NCI-H1092 (cell line): ENCODE results near the gene PLA2G4A.

Experiments used
- DNase-seq: peaks from one replicate; lab custom pipeline; 2025; lab: John Stamatoyannopoulos, UW

Gene PLA2G4A

DNA sequence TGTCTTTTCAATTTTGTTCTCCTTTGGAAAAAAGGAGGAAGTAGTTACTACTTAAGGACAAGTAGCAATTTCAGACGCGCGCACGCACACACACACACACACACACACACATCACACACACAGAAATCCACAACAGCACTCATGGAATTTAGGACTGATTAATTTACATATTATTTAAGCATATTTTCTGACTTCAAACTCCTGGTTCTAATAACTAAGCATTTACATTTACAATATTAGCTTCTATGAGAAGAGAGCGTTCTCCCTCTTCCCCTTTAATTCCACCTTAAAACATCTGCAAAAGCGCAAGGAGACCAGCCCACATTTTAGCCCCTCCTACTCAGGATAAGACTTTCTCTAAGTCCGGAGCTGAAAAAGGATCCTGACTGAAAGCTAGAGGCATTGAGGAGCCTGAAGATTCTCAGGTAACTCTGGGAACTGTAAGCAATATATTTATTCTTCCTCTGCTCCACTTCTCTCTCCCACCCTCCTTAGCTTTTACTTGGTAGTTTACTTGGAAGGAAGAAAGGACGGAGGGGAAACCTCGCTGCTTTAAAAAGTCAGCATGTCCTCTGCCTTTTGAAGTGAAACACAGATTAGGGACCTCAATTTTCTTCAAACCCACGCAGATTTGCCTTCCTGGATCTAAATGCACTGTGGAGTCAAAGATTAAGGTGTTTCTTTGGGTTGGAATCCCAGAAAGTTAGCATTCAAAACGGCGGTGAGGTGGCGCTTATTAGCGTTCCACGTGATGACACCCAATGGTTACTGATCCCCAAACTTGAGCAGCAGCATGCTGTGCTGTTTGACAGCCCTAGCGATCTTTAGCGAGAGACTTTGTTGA lies at the start of gene PLA2G4A:
Gene PLA2G4A (plus strand): TSS at position 339 of the 844 bp plus-strand sequence. CDS start 25,406 bp downstream, outside the sequence.
- no peak for DNase-seq

DNA sequence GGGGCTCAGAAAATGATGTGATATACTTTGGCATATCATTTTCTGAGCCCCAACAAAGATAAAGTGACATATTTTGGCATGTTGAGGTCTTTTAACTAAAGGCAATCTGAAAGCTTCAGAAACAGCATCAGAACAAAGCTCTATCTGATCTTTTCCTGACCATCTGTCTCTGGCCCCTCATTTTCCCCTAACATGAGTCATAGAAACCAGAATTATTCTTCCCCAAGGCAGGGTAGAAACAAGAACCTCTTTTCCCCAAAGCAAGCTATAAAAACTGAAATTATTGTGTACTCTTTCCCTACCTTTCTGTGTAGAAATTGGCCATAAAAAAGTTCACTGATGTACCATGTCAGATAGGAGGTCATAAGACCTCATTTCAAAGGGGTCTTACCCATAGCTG lies 48.7 kb upstream of the PLA2G4A start:
- DNase-seq = no peak

DNA sequence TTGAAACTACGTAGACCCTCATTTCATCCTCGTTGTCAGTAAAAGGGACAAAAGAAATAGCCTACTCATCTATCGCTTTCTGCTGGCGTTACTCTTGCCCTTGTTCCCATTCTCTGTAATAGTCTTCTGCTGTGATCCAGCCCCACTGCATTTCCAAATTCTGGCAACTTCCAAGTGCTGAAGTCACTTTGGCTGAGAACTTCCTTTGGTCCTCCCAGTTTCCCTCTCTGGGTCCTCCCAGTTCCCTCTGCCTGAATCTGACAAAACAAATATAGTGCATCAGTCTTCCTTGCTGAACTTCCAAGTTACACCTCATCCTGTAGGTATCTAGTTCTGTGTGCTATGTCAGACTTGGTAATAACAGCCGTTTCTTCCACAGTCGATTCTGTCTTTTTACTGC lies 47.0 kb upstream of the PLA2G4A start:
- no peak for DNase-seq

DNA sequence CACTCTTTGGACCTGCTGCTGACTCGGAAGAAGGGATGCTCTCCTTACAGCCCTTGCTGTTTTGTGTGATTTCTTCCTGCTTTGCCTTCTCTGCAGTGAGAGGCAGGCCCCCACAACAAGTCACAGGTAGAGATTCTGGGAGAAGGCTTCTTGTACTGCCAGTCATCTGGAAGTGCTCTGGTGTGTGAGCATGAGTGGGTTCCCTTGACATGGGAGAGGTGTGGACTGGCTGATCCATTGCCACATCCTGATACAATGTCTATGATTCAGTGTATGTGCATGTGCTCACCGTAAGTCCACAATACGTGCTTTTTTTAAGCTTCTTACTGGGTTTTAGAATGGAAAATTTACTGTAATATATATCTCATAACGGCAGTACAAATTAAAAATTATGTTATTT lies 46.0 kb upstream of the PLA2G4A start:
- DNase-seq = no peak

DNA sequence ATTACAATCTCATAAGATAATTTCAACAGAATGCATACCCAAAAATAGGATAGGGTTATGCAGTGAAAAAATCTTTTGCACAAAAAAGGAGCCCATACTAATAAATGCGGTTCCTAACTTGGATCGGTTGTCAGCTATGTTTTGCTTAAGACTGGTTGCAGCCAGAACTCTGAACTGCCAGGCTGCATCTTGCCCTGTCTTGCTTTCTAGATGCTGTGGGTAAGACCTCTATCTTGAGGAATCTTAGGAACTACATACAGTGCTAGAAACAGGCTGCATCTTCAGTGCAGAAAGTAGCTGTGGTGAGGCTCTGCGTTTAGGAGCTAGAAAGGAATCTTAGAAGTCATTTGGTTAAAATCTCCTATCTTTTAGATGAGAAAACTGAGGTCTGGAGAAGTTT lies 45.6 kb upstream of the PLA2G4A start:
- DNase-seq = no peak

DNA sequence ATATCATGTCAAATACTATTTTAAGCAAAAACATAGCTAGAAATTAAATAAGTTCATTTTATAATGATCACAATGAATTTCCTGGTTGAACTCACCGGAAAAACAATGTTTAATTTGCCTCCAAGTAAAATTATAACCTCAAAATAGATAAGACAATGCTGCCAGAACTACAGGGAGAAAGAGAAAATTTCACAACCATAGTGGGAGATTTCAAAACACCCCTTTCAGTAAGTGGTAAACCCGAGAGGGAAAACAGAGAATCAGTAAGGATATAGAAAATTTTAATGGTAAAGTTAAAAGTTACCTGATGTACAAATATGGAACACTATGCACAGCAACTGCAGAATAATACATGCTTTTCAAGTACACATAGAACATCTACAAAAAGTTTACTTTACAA lies 43.2 kb upstream of the PLA2G4A start:
- DNase-seq = no peak

DNA sequence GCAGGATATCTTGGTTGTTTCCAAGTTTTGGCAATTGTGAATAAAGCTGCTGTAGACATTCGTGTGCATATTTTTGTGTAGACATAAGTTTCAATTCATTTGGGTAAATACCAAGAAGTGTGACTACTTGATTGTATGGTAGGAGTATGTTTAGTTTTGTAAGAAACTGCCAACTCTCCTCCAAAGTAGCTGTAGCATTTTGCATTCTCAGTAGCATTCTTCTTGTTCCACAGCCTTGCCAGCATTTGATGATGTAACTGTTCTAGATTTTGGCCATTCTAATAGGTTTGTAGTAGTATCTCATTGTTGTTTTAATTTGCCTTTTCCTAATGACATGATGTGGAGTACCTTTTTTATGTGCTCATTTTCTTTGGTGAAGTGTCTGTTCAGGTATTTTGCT lies 38.6 kb upstream of the PLA2G4A start:
- no peak for DNase-seq

DNA sequence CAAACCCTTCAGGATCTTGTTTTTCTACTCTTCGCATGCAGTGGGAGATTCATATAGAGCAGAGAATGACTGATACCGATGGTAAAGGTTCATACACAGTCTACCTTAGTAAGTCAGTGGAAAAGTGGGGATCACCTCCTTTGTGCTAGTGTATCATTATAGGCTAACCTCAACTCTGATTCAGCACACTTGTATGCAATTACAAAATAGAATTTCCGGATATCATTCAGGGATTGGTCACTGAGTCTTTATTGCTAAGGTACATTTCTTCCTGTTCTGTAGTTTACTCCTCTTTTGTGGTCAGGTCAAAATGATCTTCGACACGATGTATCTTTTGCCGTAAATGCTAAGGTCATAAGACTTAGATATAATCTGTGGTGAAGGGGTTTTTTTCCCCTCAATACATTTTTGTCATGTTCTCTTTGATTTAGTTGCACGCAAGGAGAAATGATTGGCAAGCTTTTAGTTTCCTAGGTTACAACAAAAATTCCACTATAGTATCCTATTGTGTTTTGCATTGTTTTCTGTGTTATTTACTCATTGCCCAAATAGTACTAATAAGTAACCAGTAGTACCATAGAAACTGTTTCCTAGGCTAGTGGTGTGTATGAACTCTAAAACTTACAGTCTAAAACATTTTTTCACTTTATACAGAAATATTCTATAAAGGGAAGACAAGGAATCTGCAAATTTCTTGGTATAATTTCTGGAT lies 35.7 kb upstream of the PLA2G4A start:
- no peak for DNase-seq

DNA sequence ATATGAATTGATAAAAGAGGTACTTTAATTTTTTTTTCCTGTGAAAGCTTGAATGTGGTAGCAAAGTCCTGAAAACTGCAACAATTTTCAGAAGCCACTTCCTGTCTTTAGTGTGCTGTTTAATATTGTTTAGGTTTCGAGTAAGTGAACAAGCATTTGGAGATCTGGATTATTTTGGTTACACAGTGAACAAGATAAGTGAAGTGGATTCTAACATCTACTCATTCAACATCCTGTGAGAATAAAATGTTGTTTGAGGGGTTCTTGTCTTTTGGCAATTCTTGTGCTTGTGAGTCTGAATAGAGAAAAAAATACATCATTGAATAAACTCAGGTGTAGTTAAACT lies 35.2 kb upstream of the PLA2G4A start:
- no peak for DNase-seq

DNA sequence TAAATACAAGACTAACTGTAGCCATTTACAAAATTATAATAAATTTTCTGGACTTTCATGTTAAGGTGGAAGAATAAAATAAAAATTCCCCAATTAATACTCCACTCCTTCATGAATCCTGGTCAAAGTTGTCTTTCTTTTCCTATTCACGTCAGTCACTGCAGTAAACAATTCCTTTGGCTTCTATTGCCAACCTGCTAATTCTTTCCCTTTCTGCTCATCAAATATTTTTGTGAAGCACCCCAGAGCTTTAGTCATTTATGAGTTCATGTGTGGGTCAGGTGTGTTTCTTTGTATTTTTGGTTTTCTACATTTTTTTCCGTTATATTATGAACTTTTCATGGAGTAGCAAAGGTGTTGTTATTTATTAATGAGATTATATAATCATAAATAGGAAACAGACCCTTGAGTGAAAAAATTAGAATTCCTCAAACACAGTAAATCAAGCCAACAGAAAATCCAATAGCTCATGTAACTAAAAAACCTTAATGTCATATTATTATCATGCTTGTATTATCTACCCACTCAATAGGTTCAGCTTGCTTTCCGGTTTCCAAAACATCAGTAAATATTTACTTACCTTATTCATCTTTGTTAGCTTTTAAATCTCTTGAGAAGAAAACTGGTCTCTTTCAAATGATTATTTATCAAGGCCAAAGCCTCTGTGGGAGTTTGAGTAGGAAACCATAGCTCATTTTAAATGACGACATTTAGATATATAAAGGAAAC lies 29.6 kb upstream of the PLA2G4A start:
- no peak for DNase-seq

DNA sequence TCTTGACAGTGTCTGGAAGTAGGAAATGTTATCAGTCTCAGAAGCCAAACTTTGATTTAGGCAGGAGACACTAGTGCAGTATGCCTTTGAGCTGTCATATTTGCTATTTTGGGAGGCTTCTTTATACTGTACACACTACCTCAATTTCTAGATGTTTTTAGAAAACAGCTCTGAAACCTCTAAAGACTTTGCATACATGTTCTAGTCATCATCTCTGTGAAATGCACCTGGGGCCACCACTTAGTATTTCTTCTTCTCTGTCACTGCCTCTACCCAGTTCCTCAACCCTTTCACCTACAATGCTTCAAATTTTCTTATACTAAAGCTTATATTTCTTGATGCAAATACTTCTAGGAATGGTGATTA lies 29.1 kb upstream of the PLA2G4A start:
- no peak for DNase-seq

DNA sequence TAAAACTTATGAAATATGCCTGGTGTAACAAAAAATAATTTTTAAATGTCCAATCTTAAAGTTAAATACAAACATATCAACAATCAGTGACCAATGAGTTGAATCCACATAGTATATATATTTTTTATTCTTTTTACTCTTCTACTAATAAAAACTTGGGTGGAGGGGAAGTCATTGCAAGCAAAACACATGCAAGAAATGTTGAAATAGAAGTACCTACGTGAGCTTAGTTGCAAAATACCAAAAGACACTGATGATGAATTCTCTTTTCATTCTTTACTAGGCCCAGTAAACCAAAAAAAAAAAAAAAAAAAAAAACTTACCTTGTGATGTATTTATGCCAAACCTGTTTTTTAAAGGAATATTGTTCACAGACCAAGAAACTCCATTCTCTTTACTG lies 26.4 kb upstream of the PLA2G4A start:
- no peak for DNase-seq

DNA sequence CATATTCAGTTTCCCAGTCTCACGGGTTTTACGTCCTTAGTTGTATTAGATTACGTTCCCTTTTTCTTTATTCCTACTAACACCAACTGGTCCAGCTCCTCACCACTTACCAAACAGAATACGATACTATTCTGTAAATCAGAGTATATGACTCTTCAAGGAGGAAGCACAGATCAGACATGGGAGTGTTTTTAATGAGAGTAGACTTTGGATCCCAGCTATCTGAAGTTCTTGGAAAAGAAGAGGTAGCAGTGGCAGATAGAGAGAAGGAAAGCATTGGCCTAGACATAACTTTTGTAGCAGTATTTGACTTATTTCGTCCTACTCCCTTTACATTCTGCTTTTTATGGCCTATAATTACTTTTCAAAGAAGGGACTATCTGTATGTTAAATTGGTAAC lies 24.1 kb upstream of the PLA2G4A start:
- DNase-seq = no peak

DNA sequence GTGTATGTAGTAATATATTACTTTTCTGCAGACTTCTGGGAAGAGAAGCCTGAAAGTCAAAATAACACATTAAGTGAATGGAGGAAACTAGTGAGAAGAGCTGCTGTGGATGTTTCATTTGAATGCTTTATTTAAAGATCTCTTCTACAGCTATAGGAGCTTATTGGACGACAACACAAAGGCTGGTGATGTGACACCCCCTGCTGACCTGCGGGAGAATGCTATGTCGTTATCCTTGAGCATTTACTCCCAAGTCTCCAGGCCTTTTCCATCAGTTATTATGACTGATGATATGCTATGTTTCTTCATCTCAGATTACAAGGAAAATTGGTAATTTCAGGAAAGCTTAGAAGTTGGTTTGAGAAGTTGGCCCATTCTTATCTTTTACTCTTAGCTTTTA lies 22.3 kb upstream of the PLA2G4A start:
- no peak for DNase-seq

DNA sequence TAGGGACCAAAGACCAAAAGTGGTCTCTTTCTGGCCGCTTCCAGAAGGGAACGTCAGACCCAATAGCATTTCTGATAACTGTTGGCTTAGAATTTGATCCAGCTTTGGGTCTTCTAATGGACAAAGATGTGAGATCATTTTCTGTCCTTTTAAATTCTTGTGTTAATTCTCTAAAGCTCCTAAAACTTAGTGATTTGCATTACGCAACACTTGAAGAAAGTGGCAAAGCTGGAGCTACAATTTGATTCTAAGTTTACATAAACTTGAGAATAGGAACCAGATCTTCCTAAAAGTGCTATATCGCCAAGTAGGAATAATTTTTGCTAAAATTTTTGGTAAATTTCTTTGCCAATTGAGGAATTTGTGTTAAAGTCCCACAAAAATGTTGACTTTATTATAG lies 21.6 kb upstream of the PLA2G4A start:
- no peak for DNase-seq

DNA sequence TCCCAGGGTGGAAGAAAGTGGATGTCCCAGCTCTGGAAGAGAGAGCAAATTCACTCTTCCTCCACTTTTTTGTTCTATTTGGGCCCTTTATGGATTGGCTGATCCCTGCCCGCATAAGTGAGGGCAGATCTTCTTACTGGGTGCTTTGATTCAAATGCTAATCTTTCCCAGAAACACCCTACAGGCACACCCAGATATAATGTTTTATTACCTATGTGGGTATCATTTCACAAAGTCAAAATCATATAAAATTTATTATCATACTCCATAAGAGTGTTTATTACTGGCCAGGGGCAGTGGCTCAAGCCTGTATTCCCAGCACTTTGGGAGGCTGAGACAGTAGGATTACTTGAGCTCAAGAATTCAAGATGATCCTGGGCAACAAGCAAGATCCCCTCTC lies 16.9 kb upstream of the PLA2G4A start:
- no peak for DNase-seq

DNA sequence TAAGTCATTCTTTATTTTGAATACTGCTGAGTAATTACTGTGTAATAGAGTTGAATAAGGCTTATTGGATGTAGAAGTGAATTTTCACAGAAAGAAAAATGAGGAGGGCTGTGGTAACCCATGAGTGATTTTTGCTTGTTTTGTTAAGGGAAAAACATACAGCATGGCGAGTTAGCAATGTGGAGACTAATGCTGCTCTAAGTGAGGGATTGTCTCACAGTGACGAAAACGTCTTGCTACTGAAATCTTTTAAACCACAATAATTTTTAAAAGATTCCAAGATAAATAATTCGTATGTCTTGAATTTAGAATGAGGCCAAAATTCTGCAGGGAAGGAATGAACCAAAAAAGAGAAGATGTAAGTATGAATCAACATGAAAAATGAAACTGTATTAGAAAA lies 16.2 kb upstream of the PLA2G4A start:
- no peak for DNase-seq

DNA sequence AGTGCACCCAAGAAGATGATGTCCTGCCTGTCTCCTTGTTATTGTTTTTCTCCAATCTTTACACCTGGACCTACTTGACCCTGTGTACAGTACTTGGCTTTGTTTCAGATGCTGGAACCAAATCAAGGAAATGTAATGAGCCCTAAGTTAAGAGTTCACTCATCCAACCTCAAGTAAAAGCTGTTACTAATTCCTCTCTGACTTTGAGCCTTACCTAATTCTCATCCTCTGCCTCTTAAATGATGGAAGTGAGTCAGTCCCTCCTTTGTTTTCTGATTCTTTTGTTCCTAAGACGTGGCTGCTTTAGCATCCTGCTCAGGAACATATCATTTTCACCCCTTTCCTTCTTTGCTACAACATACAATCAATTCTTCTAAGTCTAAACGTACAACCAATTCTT lies 15.3 kb upstream of the PLA2G4A start:
- no peak for DNase-seq

DNA sequence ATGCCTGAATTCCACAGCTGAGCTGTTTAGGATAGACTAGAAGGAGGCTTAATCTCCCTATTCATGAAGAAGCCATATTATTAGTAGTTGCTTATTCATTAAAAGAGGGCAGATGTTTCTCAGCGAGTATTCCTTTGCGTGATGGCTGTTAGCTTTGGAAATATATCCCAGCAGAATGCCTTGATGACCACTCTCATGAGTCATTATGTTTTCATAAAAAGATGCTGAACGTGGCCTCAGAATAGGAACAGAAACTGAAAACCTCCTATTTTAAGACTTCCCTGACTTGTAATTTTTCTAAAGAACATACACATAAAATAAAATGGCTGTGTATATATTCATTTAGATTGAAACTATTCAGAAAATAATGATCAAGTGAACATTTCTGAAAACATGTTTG lies 9.6 kb upstream of the PLA2G4A start:
- DNase-seq = no peak

DNA sequence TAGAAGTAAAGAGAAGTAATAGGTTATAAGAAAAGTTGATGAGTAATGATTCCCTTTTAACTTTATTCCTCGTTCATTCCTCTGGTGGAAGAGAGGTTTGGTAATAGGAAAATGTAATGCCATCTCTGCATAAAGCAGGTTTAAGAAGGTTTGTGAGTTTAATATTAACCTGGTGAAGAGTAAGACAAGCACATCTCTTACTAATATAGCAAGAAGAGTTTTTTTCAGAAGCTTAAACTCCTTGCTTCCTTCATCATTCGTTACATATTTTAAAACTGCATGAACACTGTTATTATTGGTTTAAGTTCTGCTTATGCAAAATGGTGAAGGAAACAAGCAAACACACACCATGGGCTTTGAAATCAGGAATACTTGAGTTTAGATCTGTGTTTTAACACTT lies 9.2 kb upstream of the PLA2G4A start:
- DNase-seq = no peak

DNA sequence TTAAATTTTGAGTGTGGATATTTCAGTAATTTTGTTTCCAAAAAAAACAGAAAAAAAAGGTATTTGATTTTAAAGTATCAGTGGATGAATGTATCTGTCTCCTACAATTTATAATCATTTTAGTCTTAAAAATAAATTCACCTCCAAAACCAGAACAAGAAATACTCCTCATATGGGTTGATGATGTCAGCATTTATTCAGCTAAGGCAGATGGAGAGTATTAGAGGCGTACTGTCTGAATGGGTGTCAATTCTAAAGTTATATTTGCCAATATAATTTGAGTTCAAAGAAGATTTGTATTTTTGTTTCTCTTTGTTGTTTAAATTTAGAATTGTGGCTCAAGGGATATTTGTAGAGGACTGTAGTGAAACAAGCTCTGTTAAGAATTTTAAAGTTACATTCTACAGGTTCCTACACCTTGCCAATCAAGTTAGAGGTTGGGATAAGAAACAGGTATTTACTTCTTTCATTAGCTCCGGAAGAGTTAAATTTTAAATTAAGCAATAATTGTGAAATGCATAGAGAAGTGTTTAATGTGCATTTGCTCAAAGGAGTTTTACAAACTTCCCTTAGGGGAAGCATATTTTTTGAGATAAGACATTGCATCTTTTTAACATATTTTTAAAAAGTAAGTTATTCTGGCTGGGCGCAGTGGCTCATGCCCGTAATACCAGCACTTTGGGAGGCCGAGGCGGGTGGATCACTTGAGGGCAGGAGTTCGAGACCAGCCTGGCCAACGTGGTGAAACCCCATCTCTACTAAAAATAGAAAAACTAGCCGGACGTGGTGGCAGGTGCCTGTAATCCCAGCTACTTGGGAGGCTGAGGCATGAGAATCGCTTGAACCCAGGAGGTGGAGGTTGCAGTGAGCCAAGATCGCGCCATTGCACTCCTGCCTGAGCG lies 1.2 kb downstream of the PLA2G4A start:
- DNase-seq = no peak

DNA sequence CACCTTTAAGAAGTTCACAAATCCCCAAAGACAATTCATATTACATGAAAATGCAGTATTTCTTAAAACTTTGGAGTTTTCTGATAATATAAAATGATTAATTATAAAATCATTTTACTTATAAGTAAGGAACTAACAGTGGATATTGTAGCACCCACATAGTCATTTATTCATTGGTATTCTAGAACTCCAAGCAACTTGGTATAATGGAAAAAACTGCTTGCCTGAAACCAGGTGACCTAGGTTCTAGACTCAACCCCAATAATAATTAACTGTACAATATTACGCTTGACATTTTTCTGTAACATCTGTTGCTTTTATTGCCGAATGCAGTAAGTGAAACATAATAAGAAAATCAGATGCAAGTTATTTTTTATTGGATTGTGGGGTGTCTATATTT lies 2.4 kb downstream of the PLA2G4A start:
- DNase-seq = no peak
